ENCODE results near the gene LINGO1. TPM values are rescaled to one million over a fixed set of nuclear protein-coding genes. Genes with fewer than 3 reads are reported as not detected.

Gene LINGO1
- total RNA-seq, 1 experiment from 2014 or later = 0.41 TPM

- DNase-seq (ENCODE audit: low spot score) = no peak
Observed at GRCh38 chr15:77597804-77598453, 34.8 kb downstream of the LINGO1 start.

DNA sequence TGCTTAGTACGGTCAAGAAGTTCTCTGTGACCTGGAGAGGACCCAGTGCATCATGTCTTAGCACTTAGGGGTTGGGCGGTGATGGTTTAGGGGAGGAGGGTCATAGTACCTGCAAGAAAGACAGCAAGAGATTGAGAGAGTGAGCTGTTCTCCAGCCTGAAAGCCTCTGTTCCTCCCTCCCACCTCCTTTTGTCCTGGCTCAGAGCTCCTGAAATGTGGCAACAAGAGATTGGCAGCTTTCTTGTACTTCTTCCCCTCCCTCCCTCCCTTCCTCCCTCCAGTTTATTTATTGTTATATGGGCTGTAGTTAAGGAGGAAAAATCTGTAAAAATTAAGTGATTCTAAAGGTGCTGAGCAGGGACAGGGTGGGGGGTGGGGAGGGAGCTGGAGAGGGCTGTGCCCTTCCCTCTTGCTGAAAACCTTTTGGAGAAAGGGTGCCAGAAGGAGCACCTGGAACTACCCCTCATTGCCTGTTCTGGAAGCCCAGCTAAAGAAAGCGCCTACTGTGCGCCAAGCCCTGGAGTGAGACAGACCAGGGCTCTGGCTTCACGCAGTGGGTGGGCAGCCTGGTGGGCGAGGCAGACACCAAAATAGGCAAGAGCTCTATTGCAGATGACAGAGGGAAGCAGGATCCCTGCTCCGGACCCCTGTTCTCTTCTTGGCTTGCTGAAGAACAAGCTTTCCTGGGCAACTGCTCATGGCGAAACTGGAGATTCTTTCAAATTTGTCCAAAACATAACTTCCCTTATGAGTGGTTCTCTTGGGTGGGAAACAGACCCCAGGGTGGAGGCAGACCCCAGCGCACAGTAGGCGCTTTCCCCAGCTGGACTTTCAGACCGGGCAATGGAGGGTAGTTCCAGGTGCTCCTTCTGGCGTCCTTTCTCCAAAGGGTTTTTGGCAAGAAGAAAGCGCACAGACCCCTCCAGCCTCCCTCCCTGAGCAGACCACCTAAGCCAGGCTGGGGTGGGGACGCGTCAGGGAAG, 35.6 kb downstream of the LINGO1 start:
- no peak for DNase-seq (ENCODE audit: low spot score)

GRCh38 chr15:77595231-77595630, 37.5 kb downstream of the LINGO1 start:
- DNase-seq (ENCODE audit: low spot score) = no peak

GRCh38 chr15:77592758-77593157, 40.0 kb downstream of the LINGO1 start:
- no peak for DNase-seq (ENCODE audit: low spot score)

DNA sequence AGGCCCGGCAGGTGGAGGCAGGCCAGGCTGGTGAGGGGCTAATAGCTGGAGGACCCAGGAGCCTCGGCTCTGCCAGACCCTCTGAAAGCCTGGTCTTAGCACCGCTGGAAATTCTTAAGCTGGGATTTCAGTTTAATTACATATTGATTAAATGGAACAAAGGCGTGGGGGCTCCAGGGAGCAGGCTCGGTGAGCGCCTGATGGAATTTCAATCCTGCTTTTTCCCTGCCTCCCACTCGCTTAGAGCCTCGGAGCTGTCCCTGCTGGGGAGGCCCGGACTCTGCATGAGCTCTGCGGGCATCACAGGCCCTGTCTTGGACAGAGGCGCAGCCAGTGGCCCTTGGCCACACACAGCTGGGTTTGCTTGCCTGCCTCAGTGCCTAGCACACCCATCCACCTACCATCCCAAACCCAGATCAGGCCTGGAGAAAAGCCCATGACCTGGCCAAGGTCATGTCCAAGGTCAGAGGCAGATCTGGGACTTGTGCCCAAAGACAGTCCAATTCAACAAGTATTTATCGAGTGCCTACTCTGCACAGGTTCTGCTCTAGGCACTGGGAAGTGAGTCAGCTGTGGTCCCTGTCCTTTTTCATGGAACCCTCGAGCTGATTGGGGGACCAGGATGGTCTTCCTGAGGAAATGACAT, 40.6 kb downstream of the LINGO1 start:
- DNase-seq (ENCODE audit: low spot score) = no peak

DNA sequence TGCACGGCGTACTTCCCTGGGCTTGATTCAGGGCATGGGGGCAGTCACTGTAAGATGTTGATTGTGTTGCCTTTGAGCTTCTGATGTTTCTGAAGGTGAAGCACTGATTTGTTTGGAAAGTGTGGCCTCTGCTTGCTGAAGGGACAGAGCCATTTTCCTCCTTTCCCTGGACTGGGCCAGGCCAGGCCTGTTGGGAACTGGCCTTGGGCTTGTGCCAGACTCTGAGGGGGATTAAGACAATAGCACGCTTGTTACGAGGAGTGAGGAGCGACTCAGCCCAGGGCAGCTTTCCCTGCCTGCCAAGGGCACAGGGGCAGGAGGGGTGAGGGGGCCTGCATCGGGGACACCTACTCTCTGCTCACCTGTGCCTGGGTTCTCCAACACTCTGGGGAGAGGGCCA, 42.9 kb downstream of the LINGO1 start:
- no peak for DNase-seq (ENCODE audit: low spot score)

GRCh38 chr15:77588126-77588525, 44.6 kb downstream of the LINGO1 start:
- DNase-seq (ENCODE audit: low spot score) = no peak

DNA sequence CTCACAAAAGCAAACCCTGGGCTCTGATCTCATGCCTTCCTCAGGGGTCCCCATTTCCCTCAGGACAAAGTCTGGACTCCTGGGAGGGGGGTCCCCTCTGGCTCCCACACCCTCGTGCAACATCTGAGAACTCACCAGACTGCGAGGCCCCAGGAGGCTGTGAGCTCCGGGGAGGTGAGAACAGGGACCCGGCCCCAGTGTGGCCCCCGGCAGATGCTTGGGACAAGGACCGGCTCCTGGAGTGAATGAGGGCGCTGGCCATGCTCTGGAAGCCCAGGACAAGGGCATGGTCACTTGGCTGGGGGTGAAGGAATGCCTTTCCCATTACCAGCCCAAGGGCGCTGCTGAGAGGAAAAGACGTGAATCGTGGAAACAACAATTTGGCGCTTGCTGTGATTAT, 48.0 kb downstream of the LINGO1 start:
- DNase-seq (ENCODE audit: low spot score) = no peak

GRCh38 chr15:77584201-77584600, 48.5 kb downstream of the LINGO1 start:
- no peak for DNase-seq (ENCODE audit: low spot score)

- no peak for DNase-seq (ENCODE audit: low spot score)
Observed at GRCh38 chr15:77582763-77583162, 49.9 kb downstream of the LINGO1 start.

DNA sequence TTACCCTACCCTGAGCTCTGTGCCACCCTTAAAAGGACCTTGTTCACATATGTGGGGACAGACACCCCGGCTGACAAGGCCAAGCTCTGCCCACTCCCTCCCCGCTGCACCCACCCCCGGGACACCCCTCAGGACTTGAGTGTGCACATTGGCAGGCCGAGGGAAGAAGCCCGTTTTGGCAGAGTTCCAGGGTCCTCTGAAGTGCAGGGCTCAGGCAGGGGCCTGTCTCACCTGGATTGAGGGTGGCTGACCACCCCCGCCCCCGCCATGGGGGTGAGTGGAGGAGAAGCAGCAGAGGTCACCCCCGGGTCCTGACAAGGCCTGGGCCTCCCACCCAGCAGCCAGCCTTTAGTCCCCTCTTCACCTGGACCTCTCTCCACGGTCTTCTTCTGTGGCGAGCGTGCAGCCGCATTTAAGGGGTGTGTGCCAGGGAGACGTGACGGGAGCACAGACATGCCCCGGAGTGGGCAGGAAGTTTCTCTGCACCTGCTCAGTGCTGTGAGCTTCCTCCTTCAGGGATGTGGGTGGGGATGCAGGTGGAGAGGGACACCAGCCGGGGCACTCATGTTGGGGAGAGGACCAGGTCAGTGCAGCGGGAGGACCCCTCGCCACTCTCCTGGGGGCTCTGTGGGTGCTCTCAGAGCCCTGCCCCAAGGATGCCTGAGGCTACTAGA, 50.7 kb downstream of the LINGO1 start:
- DNase-seq (ENCODE audit: low spot score) = no peak

DNA sequence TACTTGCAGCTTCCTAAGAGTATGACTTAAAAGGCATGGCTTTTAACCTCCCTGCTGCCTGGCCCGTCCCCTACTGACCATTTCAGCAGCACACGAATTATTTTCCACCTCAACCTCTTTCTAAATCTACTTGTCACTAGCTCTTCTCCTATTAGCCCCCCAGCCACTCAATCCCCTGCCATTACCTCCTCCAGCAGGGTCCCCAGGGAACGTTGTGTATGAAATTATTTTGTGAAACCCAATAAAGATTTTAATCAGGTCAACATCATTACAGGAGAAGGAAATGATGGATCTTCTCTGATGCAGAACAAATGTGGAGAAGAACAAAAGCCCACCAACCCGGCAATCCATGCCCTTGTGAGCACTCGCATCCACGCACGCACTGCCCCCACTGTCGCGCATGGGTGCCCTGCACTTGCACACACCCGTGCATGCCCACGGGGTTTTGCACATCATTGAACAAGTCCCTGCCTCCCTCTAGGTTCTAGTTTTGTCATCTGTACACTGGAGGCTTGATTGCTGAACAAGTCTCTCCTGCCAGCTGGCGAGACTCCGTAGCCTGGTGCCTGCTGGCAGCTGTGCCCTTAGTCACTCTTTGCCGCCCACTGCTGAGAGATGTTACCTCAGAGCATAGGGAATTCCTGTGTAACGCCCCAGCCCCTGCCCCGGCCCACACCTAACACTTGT, 51.6 kb downstream of the LINGO1 start:
- DNase-seq (ENCODE audit: low spot score) = no peak

GRCh38 chr15:77579498-77580188, 53.1 kb downstream of the LINGO1 start:
- no peak for DNase-seq (ENCODE audit: low spot score)

GRCh38 chr15:77578641-77579372, 53.9 kb downstream of the LINGO1 start:
- DNase-seq (ENCODE audit: low spot score) = no peak

- DNase-seq (ENCODE audit: low spot score) = no peak
Observed at GRCh38 chr15:77577366-77577950, 55.3 kb downstream of the LINGO1 start.

- DNase-seq (ENCODE audit: low spot score) = no peak
Observed at GRCh38 chr15:77576538-77576937, 56.2 kb downstream of the LINGO1 start.

- DNase-seq (ENCODE audit: low spot score) = no peak
Observed at GRCh38 chr15:77575203-77575934, 57.3 kb downstream of the LINGO1 start.

DNA sequence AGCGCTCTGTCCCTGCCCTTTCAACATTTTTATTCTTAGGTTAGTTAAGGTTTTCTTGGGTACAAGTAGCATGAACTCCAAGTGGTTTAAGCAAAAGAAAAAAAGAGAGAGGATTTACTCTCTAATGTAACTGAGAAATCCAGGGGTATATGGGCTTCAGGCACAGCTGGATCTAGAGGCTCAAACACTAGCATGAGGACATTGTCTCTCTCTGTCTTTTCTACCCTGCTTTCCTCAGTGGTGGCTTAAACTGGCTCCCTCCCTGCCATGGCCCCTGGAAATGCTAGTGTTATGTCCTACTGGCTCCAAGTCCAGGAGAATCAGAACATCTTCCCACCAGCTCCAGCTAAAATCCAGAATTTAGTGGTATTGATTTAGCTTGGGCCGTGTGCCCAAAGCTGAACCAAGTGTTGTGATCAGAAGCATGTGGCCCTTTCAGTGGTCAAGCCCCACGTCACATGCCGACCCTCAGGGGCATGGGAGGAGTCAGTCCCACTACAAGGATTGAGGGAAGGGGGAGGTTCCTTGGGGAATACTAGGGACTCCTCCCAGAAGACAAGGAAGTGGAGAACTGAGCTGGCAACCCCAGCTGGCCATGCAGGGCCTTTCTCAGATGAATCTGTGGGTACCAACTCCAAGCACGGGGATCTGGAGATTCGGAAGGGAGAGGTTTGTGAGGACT, 58.0 kb downstream of the LINGO1 start:
- no peak for DNase-seq (ENCODE audit: low spot score)
